GM18858 (cell line): ENCODE measurements around the gene RP9.

Source experiments
- ATAC-seq: cut with Tn5 transposase; IDR thresholded peaks from one replicate; pipeline ENCODE4 v1.9.1; 2021; ENCODE audit not compliant: unreplicated experiment

The RP9 gene

DNA sequence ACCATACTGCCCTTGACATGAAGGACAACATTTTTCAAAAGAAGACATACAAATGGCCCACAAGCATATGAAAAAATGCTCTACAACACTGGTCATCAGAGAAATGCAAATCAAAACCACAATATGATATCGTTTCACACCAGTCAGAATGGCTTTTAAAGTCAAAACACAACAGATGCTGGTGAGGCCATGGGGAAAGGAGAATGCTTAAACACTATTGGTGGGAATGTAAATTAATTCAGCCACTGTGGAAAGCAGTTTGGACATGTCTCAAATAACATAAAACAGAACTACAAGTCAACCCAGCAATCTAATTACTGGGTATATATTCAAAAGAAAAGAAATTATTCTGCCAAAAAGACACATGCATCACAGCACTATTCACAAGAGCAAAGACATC lies 42.4 kb downstream of the RP9 start:
- no peak for ATAC-seq

DNA sequence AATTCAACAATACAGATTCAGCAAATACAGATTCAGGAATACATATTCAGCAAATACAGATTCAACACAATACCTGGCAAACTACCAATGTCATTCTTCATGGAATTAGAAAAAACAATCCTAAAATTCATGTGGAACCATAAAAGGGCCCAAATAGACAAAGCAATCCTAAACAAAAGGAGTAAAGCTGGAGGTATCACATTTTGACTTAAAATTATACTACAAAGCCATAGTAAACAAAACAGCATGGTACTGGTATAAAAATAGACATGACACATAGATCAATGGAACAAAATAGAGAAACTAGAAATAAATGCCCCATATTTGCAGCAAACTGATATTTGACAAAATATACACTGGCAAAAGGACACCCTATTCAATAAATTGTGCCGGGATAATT lies 43.2 kb downstream of the RP9 start:
- no peak for ATAC-seq

DNA sequence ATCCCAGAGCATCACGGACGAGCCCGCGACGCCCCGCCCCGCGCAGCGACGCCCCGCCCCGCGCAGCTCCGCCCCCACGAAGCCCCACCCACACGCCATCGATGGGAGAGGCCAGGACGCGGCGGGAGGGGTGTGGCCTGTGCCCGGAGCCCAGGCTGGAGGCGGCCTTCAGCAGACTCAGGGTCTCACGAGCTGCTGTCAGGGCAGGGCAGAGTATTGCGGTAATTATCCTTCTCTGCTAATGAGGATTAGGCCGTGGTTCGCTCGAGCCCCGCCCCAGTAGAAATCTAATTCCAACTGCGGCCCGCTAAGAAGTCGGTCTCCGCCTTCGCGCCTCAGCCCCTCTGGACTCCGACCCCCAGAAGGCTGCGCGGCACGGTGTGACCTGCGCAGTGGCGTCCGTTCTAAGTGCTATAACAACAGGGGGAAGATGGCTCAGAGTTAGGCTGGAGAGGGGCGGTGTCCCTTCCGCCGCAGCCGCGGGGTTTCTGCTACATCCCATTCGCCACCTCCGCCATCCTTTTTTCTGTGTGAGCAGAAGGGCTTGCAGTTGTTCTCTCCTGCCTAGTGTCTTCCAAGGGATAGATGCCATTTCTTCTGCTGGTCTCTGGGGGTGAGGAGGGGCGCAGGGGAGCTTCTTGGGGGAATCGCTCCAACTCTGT lies 46.3 kb downstream of the RP9 start:
- peak; percentile 89 for ATAC-seq

DNA sequence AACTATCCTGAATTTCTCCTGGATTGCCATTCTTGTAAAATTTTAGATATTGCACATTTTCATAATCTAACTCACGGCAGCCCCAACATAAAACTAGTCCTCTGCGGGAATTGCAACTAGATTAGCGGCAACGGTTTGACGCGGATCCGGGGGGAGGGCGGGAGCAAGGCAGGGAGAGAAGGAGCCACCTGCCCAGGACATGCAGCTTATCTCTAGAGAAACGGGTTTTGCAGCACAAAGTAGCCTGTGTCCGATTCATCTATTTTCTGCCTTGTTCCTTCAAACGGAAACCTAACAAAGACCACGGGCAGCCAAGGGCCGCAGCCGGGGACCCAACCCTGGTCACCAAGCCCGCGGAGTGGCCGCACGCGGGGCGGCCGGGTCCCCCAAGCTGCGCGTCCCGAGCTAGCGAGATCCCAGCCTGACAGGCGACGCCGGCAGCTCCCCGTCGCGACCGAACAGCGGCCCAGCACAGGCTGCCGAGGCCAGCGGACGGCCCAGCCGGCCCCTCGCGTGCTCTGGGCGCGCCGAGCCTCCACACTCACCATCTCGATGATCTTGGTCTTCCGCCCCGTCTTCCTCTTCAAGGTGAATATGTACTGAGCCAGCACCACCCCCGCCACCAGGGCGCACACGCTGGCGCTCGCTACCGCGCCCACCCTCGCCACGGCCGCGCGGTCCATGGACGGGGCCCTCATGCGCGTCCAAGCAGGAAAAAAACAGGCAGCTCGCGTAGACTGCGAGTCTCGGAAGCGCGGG lies 47.0 kb downstream of the RP9 start, which contains the start of gene NT5C3A:
Gene NT5C3A (minus strand): TSS at position 754 of the 759 bp plus-strand sequence. CDS start 71 bp downstream, at position 683.
- peak; percentile 9 for ATAC-seq

DNA sequence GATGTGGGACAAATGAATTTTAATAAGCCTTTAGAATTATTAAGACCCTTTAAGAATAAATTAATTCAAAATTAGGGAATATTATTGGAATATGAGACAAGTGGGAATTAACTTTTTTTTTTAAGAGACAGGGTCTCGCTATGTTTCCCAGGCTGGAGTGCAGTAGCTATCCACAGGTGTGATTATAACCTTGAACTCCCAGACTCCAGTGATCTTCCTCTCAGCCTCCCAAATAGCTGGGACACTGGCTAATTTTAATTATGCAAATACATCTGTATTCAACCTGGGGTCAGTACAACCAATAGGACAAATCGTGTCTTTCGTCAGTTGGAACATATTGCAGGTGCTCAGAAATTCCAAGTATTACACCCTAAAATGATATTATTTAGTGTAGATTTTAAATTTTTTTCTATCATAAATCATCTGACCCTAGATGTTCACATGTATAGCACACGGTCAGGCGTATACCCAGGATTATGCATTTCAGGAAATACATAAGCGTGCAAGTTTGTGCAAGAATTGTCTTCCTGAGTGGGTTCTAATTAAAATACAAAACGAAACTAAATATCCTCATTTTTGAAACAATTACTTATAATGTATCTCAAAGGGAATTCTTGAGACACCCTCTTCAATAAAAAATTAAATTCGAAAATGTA lies 47.8 kb downstream of the RP9 start:
- no peak for ATAC-seq

DNA sequence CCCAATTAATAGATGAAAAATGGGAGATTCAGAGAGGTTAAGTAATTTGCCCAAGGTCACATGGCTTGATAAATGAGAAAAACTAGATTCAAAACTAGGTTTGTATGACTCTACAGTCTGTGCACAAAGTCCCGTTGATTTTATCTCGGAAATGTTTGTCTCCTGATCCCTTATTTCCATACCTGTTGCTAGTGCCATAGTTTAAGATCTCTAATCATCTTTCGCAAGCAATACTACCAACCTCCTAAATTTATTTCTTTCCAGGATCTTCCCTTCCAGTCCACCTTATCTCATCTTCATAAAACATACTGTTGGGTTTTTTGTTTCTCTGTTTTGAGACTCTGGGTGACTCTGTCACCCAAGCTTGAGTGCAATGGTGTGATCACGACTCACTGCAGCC lies 49.6 kb downstream of the RP9 start:
- ATAC-seq = no peak

DNA sequence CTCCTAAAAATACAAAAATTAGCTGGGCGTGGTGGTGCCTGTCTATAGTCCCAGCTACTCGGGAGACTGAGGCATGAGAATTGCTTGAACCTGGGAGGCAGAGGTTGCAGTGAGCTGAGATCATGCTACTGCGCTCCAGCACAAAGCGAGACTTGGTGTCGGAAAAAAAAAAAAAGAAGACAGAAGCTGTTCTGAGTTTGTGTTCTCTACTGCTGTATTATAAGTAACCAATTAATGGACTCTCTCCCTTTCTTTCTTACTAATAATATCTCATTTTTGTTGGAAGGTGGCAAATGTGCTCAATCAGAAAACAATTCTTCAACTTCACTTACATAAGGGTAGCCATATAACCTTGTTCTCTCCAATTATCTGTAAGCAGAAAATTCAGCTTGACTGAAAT lies 54.0 kb downstream of the RP9 start:
- ATAC-seq = no peak

DNA sequence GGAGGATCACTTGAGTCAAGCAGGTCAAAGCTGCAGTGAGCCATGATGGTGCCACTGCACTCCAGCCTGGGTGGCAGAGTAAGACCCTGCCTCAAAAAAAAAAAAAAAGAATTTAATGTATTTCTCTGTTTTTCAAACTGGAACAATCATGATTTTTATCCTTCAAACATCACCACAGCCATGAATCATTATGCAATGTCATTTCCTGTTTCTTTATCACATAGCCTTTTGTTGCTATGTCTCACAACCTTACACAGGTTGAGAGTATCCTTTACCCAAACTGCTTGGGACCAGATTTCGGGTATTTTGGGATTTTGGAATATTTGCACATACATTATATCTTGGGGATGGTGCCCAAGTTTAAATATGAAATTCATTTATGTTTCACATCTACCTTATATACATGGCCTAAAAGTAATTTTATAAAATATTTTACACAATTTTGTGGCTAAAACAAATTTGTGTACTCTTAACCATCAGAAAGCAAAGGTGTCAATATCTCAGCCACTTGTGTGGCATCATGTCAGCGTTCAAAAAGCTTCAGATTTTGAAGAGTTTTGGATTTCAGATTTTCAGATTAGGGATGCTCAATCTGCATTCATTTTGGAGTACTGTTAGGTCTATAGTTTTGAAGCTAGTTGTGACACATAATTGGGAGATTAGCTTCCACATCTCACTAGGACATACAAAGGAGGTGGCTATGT lies 54.8 kb downstream of the RP9 start:
- peak; percentile 31 for ATAC-seq

DNA sequence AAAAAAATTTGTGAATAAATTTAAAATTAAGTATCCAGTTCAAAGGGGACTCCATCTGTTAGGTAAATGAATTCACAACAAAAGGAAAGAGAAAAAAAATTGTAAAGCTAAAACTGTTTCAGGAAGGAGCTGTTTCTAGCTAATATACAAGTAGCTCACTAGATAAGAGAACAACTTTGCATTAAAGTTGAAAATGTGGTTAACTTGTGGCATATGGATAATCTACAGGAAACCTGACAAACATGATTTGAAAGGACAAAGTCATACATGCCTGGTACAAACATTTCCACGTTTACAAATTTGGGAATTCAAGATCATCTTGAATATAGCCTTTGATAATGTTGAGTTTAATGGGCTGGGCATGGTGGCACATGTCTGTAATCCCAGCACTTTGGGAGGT lies 55.5 kb downstream of the RP9 start:
- ATAC-seq = no peak

DNA sequence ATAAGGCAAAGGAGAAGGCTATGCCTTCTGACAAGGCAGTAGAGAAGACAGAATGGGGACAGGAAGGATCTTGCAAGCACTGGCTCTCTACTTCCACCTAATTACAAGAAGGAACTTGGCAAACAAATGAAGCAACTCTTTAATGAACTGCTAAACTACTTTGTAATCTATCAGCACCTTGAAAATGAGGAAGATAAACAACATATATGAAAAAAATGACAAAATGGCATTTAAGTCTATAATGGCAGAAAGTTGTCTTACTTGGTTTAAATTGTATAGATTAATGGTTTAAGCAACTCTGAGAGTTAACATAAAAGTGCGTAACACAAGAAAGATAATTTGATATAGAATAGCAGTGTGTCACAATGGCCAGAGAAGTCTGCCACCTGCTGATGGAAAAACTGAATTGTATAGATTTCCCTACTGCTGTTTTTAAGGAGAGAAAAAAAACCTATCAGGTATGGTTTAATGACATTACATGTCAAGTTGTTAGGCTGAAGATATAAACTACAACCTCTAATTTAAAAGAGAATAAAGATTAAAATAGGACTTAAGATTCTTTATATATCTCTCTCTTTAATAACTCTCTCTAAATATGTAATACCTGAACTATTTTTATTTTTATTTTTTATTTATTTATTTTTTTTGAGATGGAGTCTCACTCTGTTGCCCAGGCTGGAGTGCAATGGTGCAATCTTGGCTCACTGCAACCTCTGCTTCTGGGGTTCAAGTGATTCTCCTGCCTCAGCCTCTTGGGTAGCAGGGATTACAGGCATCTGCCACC lies 58.5 kb downstream of the RP9 start:
- peak; percentile 61 for ATAC-seq

DNA sequence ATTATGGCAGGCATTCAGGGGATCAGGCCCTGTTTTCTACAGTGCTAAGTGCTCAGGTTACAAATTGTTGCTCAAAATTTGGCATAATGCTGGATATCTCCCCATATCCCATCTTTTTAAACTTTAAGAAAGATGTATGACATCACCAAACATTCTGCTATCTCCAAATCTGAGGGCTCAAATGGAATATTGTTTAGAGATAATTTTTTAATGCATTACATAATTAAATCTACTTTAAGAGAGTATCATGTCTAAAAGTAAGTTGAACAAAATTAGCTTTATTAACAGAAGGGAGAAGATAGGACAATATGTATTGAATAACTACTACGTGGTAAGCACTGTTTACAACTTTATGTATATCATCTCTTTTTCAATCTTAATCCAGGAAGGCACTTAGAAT lies 60.5 kb downstream of the RP9 start:
- no peak for ATAC-seq

DNA sequence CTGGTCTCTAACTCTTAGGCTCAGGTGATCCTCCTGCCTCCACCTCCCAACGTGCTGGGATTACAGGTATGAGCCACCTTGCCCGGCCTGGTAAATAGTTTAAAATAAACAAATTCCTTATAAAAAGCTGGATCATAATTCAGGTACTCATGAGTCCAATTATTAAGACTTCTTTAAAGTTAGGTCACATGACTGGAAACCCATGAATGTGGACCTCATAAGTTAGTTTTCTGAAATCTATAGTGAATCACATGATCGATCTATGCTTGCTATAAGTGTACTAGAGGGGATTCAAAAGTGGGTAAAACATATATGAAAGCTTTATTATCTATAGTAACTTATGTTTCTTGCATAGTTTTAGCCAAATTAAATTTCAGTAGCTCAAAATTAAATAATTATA lies 60.9 kb downstream of the RP9 start:
- no peak for ATAC-seq

DNA sequence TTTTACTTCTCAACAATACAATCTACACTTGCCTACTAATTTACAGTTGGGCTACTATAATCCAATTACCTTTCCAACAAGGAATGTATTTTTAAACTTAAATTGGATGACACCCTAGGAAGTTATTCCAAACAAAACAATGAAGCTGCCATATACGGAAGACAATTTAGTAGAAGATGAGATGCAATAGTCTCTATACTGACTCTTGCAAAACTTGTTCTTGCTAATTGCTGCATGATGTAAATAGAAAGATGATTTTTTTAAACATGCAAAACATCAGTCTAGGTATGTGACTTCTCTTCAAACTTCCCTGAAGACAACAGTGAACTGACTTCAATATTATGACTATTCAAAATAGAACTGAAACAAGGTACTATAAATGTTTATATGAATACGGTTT lies 64.2 kb downstream of the RP9 start:
- peak; percentile 31 for ATAC-seq
